Keratinocyte (primary cell): Measurements from ENCODE around the gene TUBB2B. TPM values are rescaled to one million over a fixed set of nuclear protein-coding genes. Genes with fewer than 3 reads are reported as not detected.

Experiments used
- DNase-seq: peaks from one replicate; pipeline ENCODE4 v3.0.0-alpha.2; 2011; ENCODE audit warnings: low read depth, missing footprints, low spot score
- FAIRE-seq: peaks from 2 replicates; lab custom pipeline; 2011; peaks lifted over from hg19 to GRCh38; lab: Jason Lieb, UNC
- H2AFZ ChIP-seq: 2 replicates; pipeline ENCODE4 v1.6.0; 2012; ENCODE audit warnings: low read length, control low read depth, inconsistent platforms; ENCODE audit not compliant: control insufficient read depth
- H3K27ac ChIP-seq: 2 replicates; pipeline ENCODE4 v1.5.1; 2011; ENCODE audit warnings: low read length; ENCODE audit not compliant: control insufficient read depth, insufficient read depth
- H3K27me3 ChIP-seq: 3 replicates; pipeline ENCODE4 v1.6.0; 2011; ENCODE audit warnings: low read length; ENCODE audit not compliant: control insufficient read depth, insufficient read depth; ENCODE audit errors: extremely low read depth
- H3K36me3 ChIP-seq, 2 experiments: 2 replicates in 1 of 2; 3 replicates in 1 of 2; pipeline ENCODE4 v1.5.1; 2011; ENCODE audit warnings: low read length in 2 of 2, mild to moderate bottlenecking in 1 of 2; ENCODE audit not compliant: control insufficient read depth in 2 of 2, insufficient read depth in 2 of 2; ENCODE audit errors: extremely low read depth in 1 of 2
- H3K4me1 ChIP-seq: 3 replicates; pipeline ENCODE4 v1.5.1; 2011; ENCODE audit warnings: low read length; ENCODE audit not compliant: control insufficient read depth, insufficient read depth; ENCODE audit errors: extremely low read depth
- H3K4me2 ChIP-seq: 3 replicates; pipeline ENCODE4 v1.6.0; 2011; ENCODE audit warnings: low read depth, low read length; ENCODE audit not compliant: control insufficient read depth, insufficient read depth; ENCODE audit errors: extremely low read depth
- H3K4me3 ChIP-seq, 3 experiments: fragments of 200-600 bp in 1 of 3; sonication (generic) in 1 of 3; 2 replicates in 2 of 3; 3 replicates in 1 of 3; pipeline ENCODE4 v1.5.1; 2011 to 2016; ENCODE audit warnings: low read length in 3 of 3, mild to moderate bottlenecking in 3 of 3, control low read depth in 2 of 3, inconsistent platforms in 1 of 3, low read depth in 1 of 3, mixed read lengths in 1 of 3, mixed run types in 1 of 3, moderate library complexity in 1 of 3; ENCODE audit not compliant: control insufficient read depth in 2 of 3, insufficient read depth in 2 of 3; ENCODE audit errors: extremely low read depth in 1 of 3
- H3K79me2 ChIP-seq: 2 replicates; pipeline ENCODE4 v1.6.0; 2012; ENCODE audit warnings: low read length; ENCODE audit not compliant: control insufficient read depth, insufficient read depth
- H3K9ac ChIP-seq: 3 replicates; pipeline ENCODE4 v1.6.0; 2011; ENCODE audit warnings: low read length; ENCODE audit not compliant: control insufficient read depth, insufficient read depth; ENCODE audit errors: extremely low read depth
- H3K9me1 ChIP-seq: 3 replicates; pipeline ENCODE4 v1.6.0; 2011; ENCODE audit warnings: low read length; ENCODE audit not compliant: control insufficient read depth, insufficient read depth; ENCODE audit errors: extremely low read depth
- H3K9me3 ChIP-seq: 2 replicates; pipeline ENCODE4 v1.5.1; 2012; ENCODE audit warnings: low read depth, low read length; ENCODE audit not compliant: control insufficient read depth
- H4K20me1 ChIP-seq: 3 replicates; pipeline ENCODE4 v1.6.0; 2011; ENCODE audit warnings: low read length; ENCODE audit not compliant: control insufficient read depth, insufficient read depth; ENCODE audit errors: extremely low read depth
- CTCF ChIP-seq, 3 experiments: IDR thresholded peaks in 1 of 3; conservative IDR thresholded peaks in 1 of 3; optimal IDR thresholded peaks in 1 of 3; 2 replicates in 2 of 3; 3 replicates in 1 of 3; pipeline versions ENCODE3 to v1.5.1; 2011; ENCODE audit warnings: low read length in 3 of 3, mild to moderate bottlenecking in 3 of 3, moderate library complexity in 2 of 3, control low read depth in 1 of 3, inconsistent platforms in 1 of 3; ENCODE audit not compliant: insufficient read depth in 2 of 3; ENCODE audit errors: extremely low read depth in 1 of 3
- EZH2 ChIP-seq: IDR thresholded peaks from one replicate; pipeline ENCODE4 v1.6.1; 2012; ENCODE audit warnings: inconsistent platforms, mild to moderate bottlenecking, low read length, moderate library complexity
- dilution Hi-C: fragments of 300-500 bp; cut with MboI; formaldehyde crosslinking; loops from one replicate; pipeline ENCODE4 v1.7.0; 2020; ENCODE audit warnings: low sequenced_read_pairs; ENCODE audit not compliant: extremely low pct_ligation_motif_present
- polyA plus RNA-seq, 5 experiments: library from polyadenylated mRNA; depleted of rRNA in 3 of 5; stranded (reverse) in 3 of 5; stranded (forward) in 1 of 5; unstranded in 1 of 5; fragments of >200 nt; gene quantifications; 1 replicate in 1 of 5; 2 replicates in 3 of 5; 3 replicates in 1 of 5; pipeline versions ENCODE4 v1.2.1 to v1.2.3, GENCODE V29; 2011 to 2012; ENCODE audit warnings: missing spikeins in 2 of 5, low read depth in 1 of 5, low replicate concordance in 1 of 5

The TUBB2B gene
- polyA plus RNA-seq, 1 donor (not counting 4 experiments of a cell fraction or from before 2014, with no cell fraction given) = not detected

- TF ChIP-seq EZH2 (no peak), CTCF (optimal IDR thresholded peaks at IDR 0.05 in 1 of 3, IDR thresholded peaks at IDR 0.05 in 1 of 3, conservative IDR thresholded peaks at IDR 0.05 in 1 of 3; ENCODE audit: extremely low read depth in 1 of 3, insufficient read depth in 2 of 3, low read length in 3 of 3) (no peak)
- Histone ChIP-seq H2AFZ (no peak overlapping the region), H3K4me2 (peak overlapping the region; percentile 96), H3K4me3 (peak overlapping the region in 1 of 3 experiments; percentile 21), H3K27ac (no peak overlapping the region), H3K9me3 (no peaks in the 10 kb centered on the region), H3K4me1 (peaks cover 9% of the 10 kb centered on the region), H3K79me2 (peaks cover 68% of the 10 kb centered on the region), H3K36me3 (peaks cover 6 to 33% of the 10 kb centered on the region in 2 experiments), H3K9me1 (no peaks in the 10 kb centered on the region), H3K27me3 (no peaks in the 10 kb centered on the region), H4K20me1 (peaks cover 18% of the 10 kb centered on the region), H3K9ac (no peak overlapping the region)
- DNase-seq (no peak), FAIRE-seq (no peak)
- dilution Hi-C loops = no loop called here
Observed at GRCh38 chr6:3260772-3261517, 33.5 kb upstream of the TUBB2B start.

- peak overlapping the region; percentile 96 for H3K4me2 ChIP-seq
- dilution Hi-C loops = no loop called here
Observed at GRCh38 chr6:3260296-3260695, 32.8 kb upstream of the TUBB2B start.

More at GRCh38 chr6:3260296-3260695, 32.8 kb upstream of the TUBB2B start:
- peaks cover 4 to 29% of the 10 kb centered on the region in 2 experiments for H3K36me3 ChIP-seq
- no peak overlapping the region for H3K27ac ChIP-seq
- H3K9me1 ChIP-seq = no peaks in the 10 kb centered on the region
- no peak overlapping the region for H3K9ac ChIP-seq
- H3K4me3 ChIP-seq = peak overlapping the region in 1 of 3 experiments; percentile 21
- TF ChIP-seq EZH2 = no peak
- TF ChIP-seq CTCF (optimal IDR thresholded peaks at IDR 0.05 in 1 of 3, IDR thresholded peaks at IDR 0.05 in 1 of 3, conservative IDR thresholded peaks at IDR 0.05 in 1 of 3; ENCODE audit: extremely low read depth in 1 of 3, insufficient read depth in 2 of 3, low read length in 3 of 3) = no peak
- no peak for FAIRE-seq
- peaks cover 62% of the 10 kb centered on the region for H3K79me2 ChIP-seq
- H3K27me3 ChIP-seq = no peaks in the 10 kb centered on the region
- H3K4me1 ChIP-seq = peaks cover 9% of the 10 kb centered on the region
- H4K20me1 ChIP-seq = peaks cover 18% of the 10 kb centered on the region
- no peaks in the 10 kb centered on the region for H3K9me3 ChIP-seq
- no peak for DNase-seq
- H2AFZ ChIP-seq = no peak overlapping the region
